HEK293T (cell line): ENCODE measurements around the gene RBM10.

Source experiments
- CTCF ChIA-PET: fragments of 350-600 bp; formaldehyde crosslinking; extraction: SDS; loops from one replicate; lab custom pipeline; 2021; ENCODE audit warnings: antibody characterized with exemption, inconsistent platforms; lab: Yijun Ruan, JAX
- POLR2A ChIA-PET: fragments of 350-600 bp; formaldehyde crosslinking; extraction: SDS; loops from one replicate; lab custom pipeline; 2020; ENCODE audit warnings: antibody characterized with exemption, inconsistent platforms; lab: Yijun Ruan, JAX
- DNase-seq: peaks from one replicate; pipeline ENCODE4 v3.0.0; 2012; ENCODE audit warnings: mixed read lengths; ENCODE audit errors: extremely low spot score
- ARNT ChIP-seq: fragments of 450-650 bp; IDR thresholded peaks from 2 replicates; pipeline ENCODE4 v1.6.1; 2017; ENCODE audit warnings: mild to moderate bottlenecking
- BHLHE40 ChIP-seq: fragments of 450-650 bp; IDR thresholded peaks from 2 replicates; pipeline ENCODE4 v1.6.1; 2016; ENCODE audit warnings: mild to moderate bottlenecking, moderate library complexity, borderline replicate concordance
- CTBP1 ChIP-seq: fragments of 450-650 bp; IDR thresholded peaks from 2 replicates; pipeline ENCODE4 v1.6.1; 2016; ENCODE audit warnings: borderline replicate concordance
- ELF4 ChIP-seq: fragments of 450-650 bp; IDR thresholded peaks from 2 replicates; pipeline ENCODE4 v1.6.1; 2017; ENCODE audit warnings: antibody characterized with exemption
- FOXA1 ChIP-seq: fragments of 450-650 bp; IDR thresholded peaks from 2 replicates; pipeline ENCODE4 v1.6.1; 2016; ENCODE audit warnings: mild to moderate bottlenecking
- FOXK2 ChIP-seq: fragments of 450-650 bp; IDR thresholded peaks from 2 replicates; pipeline ENCODE4 v1.6.1; 2016; ENCODE audit warnings: mild to moderate bottlenecking
- FOXM1 ChIP-seq: fragments of 450-650 bp; IDR thresholded peaks from 2 replicates; pipeline ENCODE4 v1.6.1; 2017; ENCODE audit warnings: mild to moderate bottlenecking, borderline replicate concordance
- HDGF ChIP-seq: fragments of 450-650 bp; IDR thresholded peaks from 2 replicates; pipeline ENCODE4 v1.6.1; 2017; ENCODE audit warnings: antibody characterized with exemption, borderline replicate concordance
- L3MBTL2 ChIP-seq: fragments of 450-650 bp; conservative IDR thresholded peaks from 2 replicates; pipeline ENCODE4 v1.6.1; 2016; ENCODE audit warnings: mild to moderate bottlenecking
- LEF1 ChIP-seq: fragments of 450-650 bp; IDR thresholded peaks from 2 replicates; pipeline ENCODE4 v1.6.1; 2017; ENCODE audit warnings: mild to moderate bottlenecking, borderline replicate concordance
- NFRKB ChIP-seq: fragments of 450-650 bp; IDR thresholded peaks from 2 replicates; pipeline ENCODE4 v1.6.1; 2016; ENCODE audit warnings: mild to moderate bottlenecking, moderate library complexity
- PKNOX1 ChIP-seq: fragments of 450-650 bp; IDR thresholded peaks from 2 replicates; pipeline ENCODE4 v1.6.1; 2016
- SP1 ChIP-seq: fragments of 450-650 bp; IDR thresholded peaks from 2 replicates; pipeline ENCODE4 v1.6.1; 2017
- SUZ12 ChIP-seq: fragments of 450-650 bp; IDR thresholded peaks from 2 replicates; pipeline ENCODE4 v1.6.1; 2016; ENCODE audit warnings: mild to moderate bottlenecking
- TARDBP ChIP-seq: fragments of 450-650 bp; IDR thresholded peaks from 2 replicates; pipeline ENCODE4 v1.6.1; 2016
- ZNF384 ChIP-seq: fragments of 450-650 bp; IDR thresholded peaks from 2 replicates; pipeline ENCODE4 v1.6.1; 2016

RBM10 gene

GRCh38 chrX:47187106-47187677 lies 42.2 kb downstream of the RBM10 start:
- no peak for DNase-seq
- POLR2A ChIA-PET = no interaction called here
- TF ChIP-seq SP1 = no peak
- TF ChIP-seq BHLHE40 = no peak
- no peak for TF ChIP-seq CTBP1
- TF ChIP-seq FOXK2 = no peak
- TF ChIP-seq PKNOX1 = no peak
- TF ChIP-seq NFRKB = no peak
- no peak for TF ChIP-seq ELF4
- TF ChIP-seq ARNT = no peak
- no peak for TF ChIP-seq LEF1
- TF ChIP-seq L3MBTL2 = no peak
- no peak for TF ChIP-seq HDGF
- no peak for TF ChIP-seq SUZ12
- no peak for TF ChIP-seq TARDBP
- CTCF ChIA-PET = no interaction called here

- ChIA-PET POLR2A (interaction anchor here (1.0 to 2.8 kb wide), 6 partner anchors 17 to 334 kb away, joined by 3 to 24 read pairs (median 7); partner anchors contain the start of genes NDUFB11, RBM10 and USP11), CTCF (interaction anchor here (1.5 kb wide), 1 partner anchor 333 kb away, joined by 6 read pairs; no protein-coding TSS in a partner anchor)
- DNase-seq = no peak
- TF ChIP-seq LEF1 = no peak
- no peak for TF ChIP-seq TARDBP
- no peak for TF ChIP-seq HDGF
- no peak for TF ChIP-seq L3MBTL2
- TF ChIP-seq ZNF384 = no peak
- no peak for TF ChIP-seq BHLHE40
- TF ChIP-seq CTBP1 = no peak
- TF ChIP-seq FOXM1 = no peak
- no peak for TF ChIP-seq FOXA1
- TF ChIP-seq SUZ12 = no peak
- no peak for TF ChIP-seq ARNT
- no peak for TF ChIP-seq SP1
- no peak for TF ChIP-seq NFRKB
- no peak for TF ChIP-seq FOXK2
- no peak for TF ChIP-seq ELF4
Measured at GRCh38 chrX:47189906-47190305, 44.9 kb downstream of the RBM10 start.

GRCh38 chrX:47190445-47191269 lies 45.6 kb downstream of the RBM10 start:
- ChIA-PET POLR2A (interaction anchor here (0.9 to 2.8 kb wide), 8 partner anchors 18 to 333 kb away, joined by 3 to 24 read pairs (median 7); partner anchors contain the start of genes NDUFB11, RBM10 and USP11), CTCF (interaction anchor here (1.5 to 3.3 kb wide), 2 partner anchors 194 to 332 kb away, joined by 6 to 8 read pairs; no protein-coding TSS in a partner anchor)
- peak; percentile 85 for DNase-seq
- no peak for TF ChIP-seq ZNF384
- no peak for TF ChIP-seq TARDBP
- TF ChIP-seq FOXM1 = no peak
- 0 out of 2 replicates have a peak, but pooled peaks have one; percentile 32 for TF ChIP-seq ELF4
- no peak for TF ChIP-seq FOXK2
- no peak for TF ChIP-seq CTBP1
- no peak for TF ChIP-seq LEF1
- TF ChIP-seq L3MBTL2 = peak; percentile 73
- peak; percentile 70; the same call in 1 of the 2 replicates for TF ChIP-seq BHLHE40
- no peak for TF ChIP-seq SUZ12

GRCh38 chrX:47191331-47191730 lies 46.3 kb downstream of the RBM10 start:
- CTCF ChIA-PET = interaction anchor here (1.5 to 3.3 kb wide), 2 partner anchors 194 to 332 kb away, joined by 6 to 8 read pairs; no protein-coding TSS in a partner anchor
- no peak for TF ChIP-seq SUZ12
- TF ChIP-seq L3MBTL2 = no peak; the same call in 1 of the 2 replicates
- TF ChIP-seq HDGF = no peak
- no peak for TF ChIP-seq TARDBP
- no peak for TF ChIP-seq BHLHE40
- TF ChIP-seq CTBP1 = no peak
- no peak for TF ChIP-seq NFRKB
- TF ChIP-seq ELF4 = no peak
- no peak for TF ChIP-seq FOXM1
- TF ChIP-seq FOXK2 = no peak
- no peak for TF ChIP-seq PKNOX1
- no peak for TF ChIP-seq LEF1
- TF ChIP-seq ZNF384 = no peak
- TF ChIP-seq ARNT = no peak
- no peak for TF ChIP-seq FOXA1
- TF ChIP-seq SP1 = no peak
- no peak for DNase-seq
- POLR2A ChIA-PET = interaction anchor here (0.9 to 2.8 kb wide), 5 partner anchors 30 to 193 kb away, joined by 3 to 24 read pairs (median 8); partner anchors contain the start of genes NDUFB11, RBM10 and USP11

GRCh38 chrX:47191806-47192401 lies 46.9 kb downstream of the RBM10 start:
- DNase-seq = no peak
- TF ChIP-seq PKNOX1 (no peak), NFRKB (no peak), ZNF384 (no peak), BHLHE40 (no peak), FOXA1 (no peak), L3MBTL2 (no peak), SUZ12 (no peak), FOXK2 (no peak), ARNT (no peak), TARDBP (no peak), HDGF (no peak), LEF1 (no peak), ELF4 (no peak), CTBP1 (no peak), FOXM1 (no peak), SP1 (no peak)
- POLR2A ChIA-PET = interaction anchor here (1.6 to 2.8 kb wide), 3 partner anchors 41 to 192 kb away, joined by 8 to 24 read pairs (median 11); partner anchors contain the start of genes NDUFB11, RBM10 and USP11
- CTCF ChIA-PET = interaction anchor here (3.3 kb wide), 1 partner anchor 193 kb away, joined by 8 read pairs; no protein-coding TSS in a partner anchor
